Astrocyte (in vitro differentiated cells and primary cell): ENCODE data around the gene SMIM24.

Experiments used
- CTCF ChIP-seq: IDR thresholded peaks from 2 replicates; pipeline ENCODE4 v1.5.1; 2011; ENCODE audit warnings: low read depth, mild to moderate bottlenecking, inconsistent platforms, low read length, moderate library complexity; ENCODE audit not compliant: insufficient read depth
- EZH2 ChIP-seq: IDR thresholded peaks from 2 replicates; pipeline ENCODE4 v1.6.1; 2012; ENCODE audit warnings: mild to moderate bottlenecking, low read length, inconsistent platforms; ENCODE audit not compliant: insufficient read depth

- TF ChIP-seq CTCF (no peak), EZH2 (no peak)
These were observed 17.6 kb upstream of the SMIM24 start for GRCh38 chr19:3497757-3498520.
